ENCODE results near the gene PABPC1L. TPM values are rescaled to one million over a fixed set of nuclear protein-coding genes. Genes with fewer than 3 reads are reported as not detected.

PABPC1L gene
- total and polyA plus RNA-seq, 2 of the 13 experiments (the other 11 are each of a cell fraction or from before 2014, with no cell fraction given): 30.8 to 252 TPM

GRCh38 chr20:44959638-44960102, 49.8 kb downstream of the PABPC1L start (continued):
- TF ChIP-seq SIX4 (CRISPR knock-in tag; IDR thresholded peaks at IDR 0.05) (0 out of 2 replicates have a peak, but pooled peaks have one; percentile 40), NR2F1 (CRISPR knock-in tag; IDR thresholded peaks at IDR 0.05) (0 out of 4 replicates have a peak, but pooled peaks of 1 of the 2 experiments have one; percentile 25), GATAD2A (CRISPR knock-in tag; IDR thresholded peaks at IDR 0.05) (peak; percentile 33; the same call in 1 of the 2 replicates), TIGD3 (CRISPR knock-in tag; IDR thresholded peaks at IDR 0.05; ENCODE audit: borderline replicate concordance) (peak; percentile 78; the same call in 1 of the 2 replicates), DPF2 (CRISPR knock-in tag; IDR thresholded peaks at IDR 0.05; ENCODE audit: borderline replicate concordance, low read depth) (peak; percentile 35; the same call in 1 of the 2 replicates), ZNF720 (CRISPR knock-in tag; IDR thresholded peaks at IDR 0.05) (no peak), ZFP1 (CRISPR knock-in tag; IDR thresholded peaks at IDR 0.05) (peak; percentile 28; the same call in 1 of the 2 replicates), KLF9 (CRISPR knock-in tag; IDR thresholded peaks at IDR 0.05; ENCODE audit: low read depth) (0 out of 2 replicates have a peak, but pooled peaks have one; percentile 5), XRCC5 (optimal IDR thresholded peaks at IDR 0.05; ENCODE audit: low read length) (peak; percentile 50), ZNF282 (IDR thresholded peaks at IDR 0.05; ENCODE audit: partially characterized antibody) (no peak), PATZ1 (CRISPR knock-in tag; IDR thresholded peaks at IDR 0.05) (peak; percentile 75), ONECUT2 (CRISPR knock-in tag; IDR thresholded peaks at IDR 0.05) (no peak), RBAK (CRISPR knock-in tag; IDR thresholded peaks at IDR 0.05) (no peak), ARID4A (CRISPR knock-in tag; IDR thresholded peaks at IDR 0.05; ENCODE audit: borderline replicate concordance) (no peak), ZNF124 (CRISPR knock-in tag; IDR thresholded peaks at IDR 0.05) (0 out of 2 replicates have a peak, but pooled peaks have one; percentile 11), ZBTB3 (CRISPR knock-in tag; IDR thresholded peaks at IDR 0.05; ENCODE audit: borderline replicate concordance, low read depth) (no peak), MIXL1 (CRISPR knock-in tag; IDR thresholded peaks at IDR 0.05) (no peak), RXRB (CRISPR knock-in tag; IDR thresholded peaks at IDR 0.05; ENCODE audit: borderline replicate concordance) (no peak), ADNP (CRISPR knock-in tag; IDR thresholded peaks at IDR 0.05) (no peak), ZNF616 (CRISPR knock-in tag; IDR thresholded peaks at IDR 0.05; ENCODE audit: low read depth) (no peak), EP300 (IDR thresholded peaks at IDR 0.05; ENCODE audit: low read depth in 2 of 2, low read length in 2 of 2) (peak in 1 of 2 experiments; percentile 16; a peak in 1 of 4 replicates), EP300 (CRISPR knock-in tag; IDR thresholded peaks at IDR 0.05; ENCODE audit: borderline replicate concordance) (peak; percentile 63; the same call in 1 of the 2 replicates), NR1H2 (CRISPR knock-in tag; IDR thresholded peaks at IDR 0.05; ENCODE audit: borderline replicate concordance, low read depth) (no peak), MTF2 (CRISPR knock-in tag; IDR thresholded peaks at IDR 0.05; ENCODE audit: borderline replicate concordance) (no peak), NCOA1 (CRISPR knock-in tag; IDR thresholded peaks at IDR 0.05) (0 out of 2 replicates have a peak, but pooled peaks have one; percentile 1)

Data from HepG2 (cell line).